Fibroblast of skin of right biceps (primary cell): ENCODE data around the gene DMPK.

Experiments used
- DNase-seq: peaks from one replicate; pipeline ENCODE4 v3.0.0-alpha.2; 2013

The DMPK gene, protein sequence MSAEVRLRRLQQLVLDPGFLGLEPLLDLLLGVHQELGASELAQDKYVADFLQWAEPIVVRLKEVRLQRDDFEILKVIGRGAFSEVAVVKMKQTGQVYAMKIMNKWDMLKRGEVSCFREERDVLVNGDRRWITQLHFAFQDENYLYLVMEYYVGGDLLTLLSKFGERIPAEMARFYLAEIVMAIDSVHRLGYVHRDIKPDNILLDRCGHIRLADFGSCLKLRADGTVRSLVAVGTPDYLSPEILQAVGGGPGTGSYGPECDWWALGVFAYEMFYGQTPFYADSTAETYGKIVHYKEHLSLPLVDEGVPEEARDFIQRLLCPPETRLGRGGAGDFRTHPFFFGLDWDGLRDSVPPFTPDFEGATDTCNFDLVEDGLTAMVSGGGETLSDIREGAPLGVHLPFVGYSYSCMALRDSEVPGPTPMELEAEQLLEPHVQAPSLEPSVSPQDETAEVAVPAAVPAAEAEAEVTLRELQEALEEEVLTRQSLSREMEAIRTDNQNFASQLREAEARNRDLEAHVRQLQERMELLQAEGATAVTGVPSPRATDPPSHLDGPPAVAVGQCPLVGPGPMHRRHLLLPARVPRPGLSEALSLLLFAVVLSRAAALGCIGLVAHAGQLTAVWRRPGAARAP

GRCh38 chr19:45782162-45782691, at the start of gene DMPK:
Gene DMPK, minus strand, starts transcription at chr19:45782490. Its CDS starts 138 bp downstream, at chr19:45782352.
- no peak for DNase-seq

DNA sequence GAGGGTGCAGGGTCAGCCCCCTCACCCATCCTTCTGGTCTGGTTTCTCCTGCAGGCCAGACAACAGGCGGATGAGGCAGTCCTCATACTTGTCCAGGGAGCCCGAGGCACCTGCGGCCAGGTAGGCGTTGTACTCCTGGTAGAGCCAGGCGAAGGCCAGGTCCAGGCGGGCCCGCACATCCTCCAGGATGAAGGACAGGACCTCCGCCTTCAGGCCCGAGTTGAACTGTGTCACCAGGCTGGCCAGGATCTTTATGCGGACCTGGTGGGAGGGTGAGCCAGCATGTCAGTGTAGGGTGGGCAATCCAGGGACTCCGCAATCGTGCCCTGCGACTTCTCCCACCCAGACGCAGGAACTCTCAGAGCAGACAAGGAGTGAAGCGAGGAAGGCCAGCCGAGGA, 46.7 kb upstream of the DMPK start:
- no peak for DNase-seq

DNA sequence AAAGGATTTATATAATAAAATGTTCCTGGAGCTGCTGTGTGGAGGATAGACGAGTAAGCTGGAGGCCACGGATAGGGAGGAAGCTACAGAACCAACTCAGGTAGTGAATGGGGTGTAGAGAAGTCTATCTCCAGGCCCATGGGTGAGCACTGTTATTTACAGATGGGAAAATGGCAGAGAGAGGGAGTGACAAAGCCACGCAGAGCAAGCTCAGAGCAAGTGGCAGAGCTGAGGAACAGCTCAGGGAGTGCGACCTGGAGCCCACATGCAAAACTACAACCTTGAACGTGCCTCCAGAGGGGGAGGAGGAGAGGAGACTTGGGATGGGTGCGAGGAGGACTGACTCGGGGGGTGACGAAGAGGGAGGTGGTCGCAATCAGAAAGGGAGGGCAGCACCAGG, 46.2 kb upstream of the DMPK start:
- DNase-seq = no peak

- no peak for DNase-seq
These were observed 45.3 kb upstream of the DMPK start for GRCh38 chr19:45827459-45828093.

GRCh38 chr19:45826934-45827333, 44.6 kb upstream of the DMPK start:
- DNase-seq = no peak

DNA sequence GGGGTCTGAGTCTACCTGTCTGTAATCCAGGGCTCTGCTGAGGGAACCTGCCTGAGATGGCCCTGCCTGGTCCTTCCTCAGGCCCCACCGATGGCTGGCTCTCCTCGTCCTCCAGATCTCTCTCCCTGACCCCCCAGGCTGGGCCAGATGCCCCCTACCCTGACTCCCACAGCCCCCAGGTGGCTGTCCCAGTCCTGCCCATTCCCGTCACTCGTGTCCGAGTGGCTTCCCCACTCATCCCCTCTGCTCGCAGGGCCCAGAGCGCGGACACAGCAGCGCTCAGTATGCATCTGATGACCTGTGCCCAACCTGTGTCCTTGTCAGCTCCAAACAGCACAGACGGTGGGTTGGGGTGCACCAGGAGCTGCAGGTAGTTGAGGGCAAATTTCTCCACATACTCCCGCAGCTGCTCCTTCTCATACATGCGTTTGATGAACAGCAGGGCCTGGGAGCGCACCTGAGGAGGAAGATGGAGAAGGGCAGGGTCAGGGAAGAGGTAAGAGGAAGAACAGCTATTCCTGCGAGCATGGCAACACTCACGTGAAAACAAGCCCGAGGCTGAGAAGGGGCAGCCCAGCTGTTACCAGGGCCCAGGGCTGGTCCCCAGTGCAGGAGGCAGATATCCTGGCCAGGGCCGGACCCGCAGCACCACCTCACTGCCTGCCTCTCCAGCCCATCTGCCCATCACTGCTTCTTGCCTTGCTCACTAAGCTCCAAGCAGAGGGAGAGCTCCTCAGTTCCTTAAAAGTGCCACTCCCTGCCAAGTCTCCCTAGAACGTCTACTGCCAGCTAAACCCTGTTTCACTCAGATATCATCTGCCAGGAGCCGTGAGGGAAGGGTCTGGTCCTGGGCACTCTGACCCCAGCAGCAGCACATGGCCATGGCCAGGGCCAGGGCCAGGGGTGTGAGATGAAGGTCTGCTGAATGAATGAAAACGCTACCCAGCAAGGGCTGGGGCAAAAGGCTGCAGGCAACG, 43.9 kb upstream of the DMPK start:
- no peak for DNase-seq

DNA sequence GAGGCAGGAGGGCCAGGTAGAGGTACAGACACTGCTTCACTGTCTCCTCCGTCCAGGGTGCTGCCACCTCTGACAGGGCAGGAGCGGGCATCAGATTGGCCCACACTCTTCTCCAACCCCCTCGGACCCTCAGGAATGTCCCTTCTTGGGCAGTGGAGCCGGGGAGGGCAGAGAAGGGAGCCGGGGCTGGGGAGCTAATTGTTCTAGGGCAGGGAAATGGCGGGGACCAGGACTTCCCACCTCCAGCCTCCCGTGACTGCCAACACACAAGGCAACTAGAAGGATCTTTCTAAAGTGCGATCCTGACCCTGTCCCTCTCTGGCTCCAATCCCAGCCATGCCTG, 42.9 kb upstream of the DMPK start:
- no peak for DNase-seq

DNA sequence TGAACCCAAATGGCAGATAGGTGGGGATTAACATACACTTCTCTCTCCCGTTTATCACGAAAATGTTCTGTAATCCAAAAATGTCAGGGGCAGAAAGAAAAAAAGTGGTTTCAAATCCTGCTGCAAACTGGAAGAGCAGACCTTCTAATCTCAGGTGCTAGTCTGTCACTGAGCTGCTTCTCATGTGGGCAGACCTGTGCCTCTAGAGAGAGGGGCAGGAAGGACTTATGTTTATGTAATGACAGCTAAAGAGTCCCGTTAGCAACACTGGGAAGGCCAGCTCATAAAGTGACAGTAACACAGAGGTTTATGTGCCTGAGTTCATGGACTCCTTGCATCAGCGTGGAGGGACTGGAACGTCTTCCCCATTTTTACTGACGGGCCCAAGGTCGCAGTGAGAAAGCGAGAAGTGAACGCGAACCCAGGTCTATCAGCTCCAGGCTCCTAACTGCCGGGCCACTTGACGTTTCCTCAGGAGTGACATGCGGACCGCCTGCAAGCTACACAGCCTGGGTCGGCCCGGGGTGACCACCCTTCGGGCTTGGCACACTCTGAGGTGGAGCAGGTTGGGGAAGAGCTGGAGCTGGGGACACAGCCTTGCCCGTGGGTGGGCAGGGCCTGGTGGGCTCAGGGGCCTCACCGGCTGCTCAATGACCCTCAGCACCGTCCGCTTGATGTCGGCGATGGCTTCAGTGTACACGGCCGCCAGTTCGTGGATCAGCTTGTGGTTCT, 42.4 kb upstream of the DMPK start:
- DNase-seq = no peak

DNA sequence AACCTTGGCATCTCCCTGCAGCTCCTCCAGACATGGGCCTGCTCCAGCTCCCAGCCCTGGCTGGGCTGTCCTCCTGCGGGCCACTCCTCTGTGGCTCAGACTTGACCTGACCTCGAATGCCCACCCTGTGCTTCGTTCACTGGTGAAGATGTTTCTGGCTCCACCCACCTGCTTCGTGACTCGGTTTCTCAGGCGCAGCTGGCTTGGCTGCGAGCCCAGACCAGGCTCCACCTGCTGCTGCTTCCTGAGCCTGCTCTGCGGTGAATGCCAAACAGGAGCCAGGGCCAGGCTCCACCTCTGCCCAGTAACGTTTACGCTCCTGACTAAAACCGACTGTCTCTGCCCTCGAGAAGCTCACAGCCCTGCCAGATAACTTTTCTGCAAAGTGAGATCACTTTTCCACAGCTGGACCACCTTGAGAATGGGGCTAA, 41.8 kb upstream of the DMPK start:
- DNase-seq = no peak

DNA sequence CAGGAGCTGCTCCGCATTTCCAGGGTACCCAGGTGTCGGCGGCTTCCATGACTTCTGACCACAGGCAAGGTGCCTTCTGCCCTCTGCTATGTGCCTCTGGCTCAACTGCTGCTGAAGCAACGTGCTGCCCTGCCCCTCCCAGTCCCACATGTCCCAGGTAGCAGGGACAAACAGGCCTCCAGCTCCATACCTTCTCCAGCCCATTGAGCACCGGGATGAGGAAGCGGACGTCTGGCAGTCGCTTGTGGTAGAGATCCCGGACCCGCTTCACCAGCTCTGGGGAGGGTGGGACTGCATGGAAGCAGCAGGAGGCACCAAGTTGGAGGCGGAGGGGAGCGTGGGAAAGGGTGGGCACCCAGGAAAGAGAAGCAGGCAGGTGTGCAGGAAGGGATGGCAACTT, 40.9 kb upstream of the DMPK start:
- no peak for DNase-seq

DNA sequence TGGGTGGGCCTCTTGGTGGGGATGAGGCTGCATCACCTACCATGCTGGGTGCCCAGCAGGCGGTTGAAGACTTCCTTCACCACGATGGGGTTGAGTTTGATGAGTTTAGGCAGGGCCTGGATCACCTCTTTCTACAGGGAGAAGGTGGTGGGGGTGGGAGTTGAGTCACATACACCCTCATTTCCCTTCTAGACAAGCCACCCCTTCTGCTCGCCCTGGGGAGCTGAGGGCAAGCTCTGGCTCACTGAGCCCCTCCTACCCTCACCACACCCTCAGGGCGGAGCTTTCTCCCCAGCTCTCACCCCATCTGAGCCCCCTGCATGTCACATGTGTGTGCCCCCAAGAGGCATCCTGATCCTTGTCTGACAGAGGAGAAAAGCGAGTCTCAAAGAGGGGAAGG, 40.4 kb upstream of the DMPK start:
- DNase-seq = no peak

GRCh38 chr19:45821570-45821969, 39.3 kb upstream of the DMPK start:
- no peak for DNase-seq

DNA sequence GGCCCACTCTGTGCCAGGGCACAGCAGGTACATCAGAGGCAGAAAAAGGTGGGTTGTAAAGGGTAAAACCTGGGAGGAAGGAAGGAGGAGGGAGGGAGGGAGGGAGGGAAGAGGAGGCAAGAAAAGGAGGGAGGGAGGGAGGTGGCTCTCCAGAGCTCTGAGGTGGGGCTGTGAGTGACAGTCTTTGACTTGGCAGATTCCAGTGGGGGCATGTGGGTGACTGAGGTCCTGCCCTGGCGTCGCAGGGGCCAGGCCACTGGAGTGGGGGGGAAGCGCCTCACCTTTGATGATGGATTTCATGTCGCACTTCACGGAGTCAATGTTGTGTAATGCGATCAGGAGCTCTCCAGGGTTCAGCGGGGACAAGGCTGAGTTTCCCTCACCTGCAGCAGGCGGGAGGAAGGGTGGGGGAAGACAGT, 38.8 kb upstream of the DMPK start:
- DNase-seq = no peak

- DNase-seq = no peak
These were observed 38.3 kb upstream of the DMPK start for GRCh38 chr19:45820413-45821102.

DNA sequence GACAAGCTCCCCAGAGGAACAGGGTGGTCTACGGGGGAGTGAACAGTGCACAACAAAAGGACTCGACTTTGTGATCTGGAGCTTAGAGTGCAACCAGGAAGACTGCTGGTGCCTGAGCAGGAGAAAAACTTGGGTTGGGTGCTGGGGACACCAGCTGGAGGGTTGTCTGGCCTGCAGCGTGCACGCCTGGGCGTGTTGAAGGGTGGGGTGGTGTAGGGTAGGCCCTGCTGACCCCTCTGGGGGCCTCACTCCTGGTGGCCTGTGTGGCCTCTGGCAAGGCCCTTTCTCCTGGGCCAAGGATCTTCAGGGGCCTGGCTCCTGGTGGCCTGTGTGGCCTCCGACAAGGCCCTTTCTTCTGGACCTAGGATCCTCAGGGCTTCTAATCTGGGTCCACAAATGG, 37.5 kb upstream of the DMPK start:
- no peak for DNase-seq

GRCh38 chr19:45817725-45818301, 35.5 kb upstream of the DMPK start:
- no peak for DNase-seq

- DNase-seq = peak; percentile 92
These were observed 34.9 kb upstream of the DMPK start for GRCh38 chr19:45817010-45817724.

GRCh38 chr19:45816236-45817009, 34.1 kb upstream of the DMPK start:
- no peak for DNase-seq

GRCh38 chr19:45815481-45816216, 33.4 kb upstream of the DMPK start:
- DNase-seq = no peak
